Stimulated activated CD8-positive, alpha-beta memory T cell treated with anti-CD3 and anti-CD28 coated beads, Interleukin-4, amount 100 ng/mL, for 1 hour (primary cell): Measurements from ENCODE around the gene LUC7L.
A peak's percentile ranks its signal among the peaks of the same experiment; 100 is the strongest.
"Not testable (repeated sequence)": the region's sequence is repeated elsewhere in the genome, so short reads cannot be mapped to it uniquely, and the experiment has no call there.

ENCODE experiments used
- DNase-seq, 2 donors: peaks; one replicate each; pipeline ENCODE4 v3.0.0-alpha.2; 2020; ENCODE audit warnings: low read depth in 2 of 2, low spot score in 1 of 2

The LUC7L gene

DNA sequence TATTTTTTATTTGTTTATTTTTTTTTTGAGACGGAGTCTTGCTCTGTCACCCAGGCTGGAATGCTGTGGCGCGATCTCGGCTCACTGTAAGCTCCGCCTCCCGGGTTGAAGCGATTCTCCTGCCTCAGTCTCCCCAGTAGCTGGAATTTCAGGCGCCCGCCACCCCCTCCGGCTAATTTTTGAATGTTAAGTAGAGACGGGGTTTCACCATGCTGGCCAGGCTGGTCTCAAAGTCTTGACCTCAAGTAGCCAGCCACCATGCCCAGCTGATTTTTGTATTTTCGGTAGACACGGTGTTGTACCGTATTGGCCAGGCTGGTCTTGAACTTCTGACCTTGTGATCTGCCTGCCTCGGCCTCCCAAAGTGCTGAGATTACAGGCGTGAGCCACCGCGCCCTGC is 1.1 kb upstream of the LUC7L start:
- not testable (repeated sequence) for DNase-seq

DNA sequence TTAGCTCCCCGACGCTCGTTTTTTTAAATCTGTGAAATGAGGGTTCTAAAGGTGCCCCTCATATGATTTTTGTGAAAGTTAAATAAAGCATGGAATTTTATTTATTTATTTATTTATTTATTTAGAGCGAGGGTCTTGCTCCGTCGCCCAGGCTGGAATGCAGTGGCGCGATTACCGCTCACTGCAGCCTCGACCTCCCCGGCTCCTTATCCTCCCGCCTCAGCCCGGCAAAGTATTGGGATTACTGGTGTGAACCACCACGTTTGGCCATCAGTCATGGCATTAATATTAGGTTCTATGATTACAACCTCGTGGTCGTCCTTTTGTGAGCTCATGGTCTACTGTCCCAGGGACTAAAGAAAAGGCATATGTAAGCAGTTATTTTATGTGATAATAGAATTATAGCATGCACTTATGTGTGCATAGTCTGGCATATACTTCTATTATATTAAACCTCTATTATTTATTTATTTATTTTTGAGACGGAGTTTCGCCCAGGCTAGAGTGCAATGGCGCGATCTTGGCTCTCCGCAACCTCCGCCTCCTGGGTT is 557 bp upstream of the LUC7L start:
- no peak for DNase-seq

DNA sequence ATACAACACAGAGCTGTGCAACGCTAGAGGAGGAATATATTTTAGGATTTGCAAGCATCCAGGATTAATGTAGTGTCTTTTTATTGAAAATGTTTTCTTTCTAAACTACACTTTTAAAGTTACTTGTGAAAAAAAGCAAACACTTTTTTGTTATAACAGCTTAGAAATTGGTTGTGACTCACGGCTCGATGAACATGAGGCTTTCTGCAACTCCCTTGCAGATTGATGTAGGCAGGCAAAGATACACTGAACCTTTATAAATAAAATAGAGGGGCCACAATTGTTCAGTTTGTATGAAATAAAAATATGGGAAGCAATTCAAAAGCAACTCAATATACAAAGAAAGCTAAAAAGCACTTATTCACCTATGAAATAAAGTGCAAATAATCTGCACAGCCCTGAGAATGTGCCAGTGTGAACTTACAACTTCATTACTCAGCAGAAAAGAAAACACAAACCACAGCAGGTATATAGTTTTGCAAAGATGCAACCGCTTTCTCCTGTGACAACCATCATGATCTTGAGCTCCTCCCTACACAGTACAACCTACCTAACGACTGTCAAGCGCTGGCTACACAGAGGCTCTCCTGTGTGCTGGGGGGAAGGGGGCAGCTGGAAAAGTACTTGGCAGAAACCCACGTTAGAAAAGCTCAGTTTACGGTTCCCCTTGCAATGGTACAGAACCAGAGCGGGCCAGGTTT is 948 bp downstream of the LUC7L start:
- no peak for DNase-seq

DNA sequence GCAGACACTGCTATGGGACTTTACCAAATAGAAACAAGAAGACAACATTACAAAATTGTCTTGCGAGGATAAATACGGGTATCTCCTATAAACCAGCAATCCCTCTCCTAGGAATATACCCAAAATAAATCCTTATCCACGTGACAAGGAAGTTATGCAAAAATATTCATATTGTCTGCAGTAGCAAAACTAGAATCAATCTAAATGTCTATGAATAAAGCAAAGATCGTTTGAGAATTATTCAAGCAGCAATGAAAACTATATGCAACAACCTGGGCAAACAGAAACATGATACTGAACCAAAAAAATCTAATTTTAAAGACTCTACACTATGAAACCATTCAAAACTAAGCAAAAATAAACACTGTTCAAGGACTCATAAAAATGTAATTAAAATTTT is 9.2 kb downstream of the LUC7L start:
- DNase-seq, result no peak

DNA sequence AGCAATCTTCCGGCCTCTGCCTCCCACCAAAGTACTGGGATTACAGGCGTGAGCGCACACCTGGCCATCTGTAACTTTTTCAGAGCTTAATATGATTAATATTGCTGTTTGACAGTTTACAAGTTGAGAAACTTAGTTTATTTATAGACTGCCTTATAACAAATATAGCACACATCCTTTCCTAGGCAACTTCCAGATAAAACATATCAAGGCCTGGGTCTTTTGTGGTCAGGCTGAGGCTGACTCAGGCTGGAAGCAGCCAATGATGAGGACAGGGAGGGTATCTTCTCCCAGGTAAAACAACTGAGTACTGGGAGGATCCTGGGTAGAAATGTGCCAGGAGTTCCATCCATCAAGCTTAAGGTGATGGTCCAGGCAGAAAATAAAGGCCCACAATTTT is 16.2 kb downstream of the LUC7L start:
- DNase-seq, result no peak

DNA sequence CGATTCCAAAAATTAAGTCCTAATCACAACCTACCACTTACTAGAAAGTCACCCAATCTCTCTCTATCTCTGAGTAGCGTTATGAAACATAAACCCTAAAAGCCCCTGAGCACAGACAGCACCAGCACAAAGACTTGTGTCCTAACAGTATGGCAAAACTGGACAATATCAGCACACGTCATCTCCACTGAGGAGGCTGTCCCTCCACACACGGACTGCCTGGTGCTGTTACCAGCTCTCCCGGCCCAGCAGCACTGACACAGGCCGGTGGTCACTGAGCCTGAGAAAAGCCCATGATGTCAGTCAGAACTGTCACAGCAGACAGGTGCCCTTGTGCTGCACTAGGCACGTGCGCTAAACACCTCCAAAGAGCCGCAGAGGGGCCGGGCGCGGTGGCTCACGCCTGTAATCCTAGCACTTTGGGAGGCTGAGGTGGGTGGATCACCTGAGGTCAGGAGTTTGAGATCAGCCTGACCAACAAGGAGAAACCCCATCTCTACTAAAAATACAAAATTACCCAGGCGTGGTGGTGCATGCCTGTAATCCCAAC is 17.5 kb downstream of the LUC7L start:
- DNase-seq, result not testable (repeated sequence)

DNA sequence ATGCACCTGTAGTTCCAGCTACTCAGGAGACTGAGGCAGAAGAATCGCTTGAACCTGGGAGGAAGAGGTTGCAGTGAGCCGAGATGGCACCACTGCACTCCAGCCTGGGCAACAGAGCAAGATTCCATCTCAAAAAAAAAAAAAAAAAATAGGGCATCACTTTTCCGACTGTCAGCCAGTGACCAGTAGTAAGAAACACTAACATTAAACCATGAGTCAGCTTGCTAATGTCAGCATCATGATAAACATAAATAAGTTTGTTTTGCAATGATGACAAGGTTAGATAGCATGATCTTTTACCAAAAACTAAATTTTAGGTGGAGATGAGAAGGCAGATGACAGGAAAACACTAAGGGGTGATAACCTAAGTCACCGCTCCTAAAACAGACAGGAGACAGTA is 19.9 kb downstream of the LUC7L start:
- DNase-seq, result not testable (repeated sequence)

DNA sequence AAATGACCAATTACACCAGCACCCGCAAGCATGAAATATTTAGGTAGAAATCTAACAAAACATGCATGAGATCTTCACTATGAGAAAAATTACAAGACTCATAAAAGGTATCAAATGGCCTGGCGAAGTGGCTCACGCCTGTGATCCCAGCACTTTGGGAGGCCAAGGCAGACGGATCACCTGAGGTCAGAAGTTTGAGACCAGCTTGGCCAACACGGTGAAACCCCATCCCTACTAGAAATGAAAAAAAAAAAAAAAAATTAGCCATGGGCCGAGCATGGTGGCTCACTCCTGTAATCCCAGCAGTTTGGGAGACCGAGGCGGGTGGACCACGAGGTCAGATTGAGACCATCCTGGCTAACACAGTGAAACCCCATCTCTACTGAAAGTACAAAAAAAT is 25.2 kb downstream of the LUC7L start:
- not testable (repeated sequence) for DNase-seq

DNA sequence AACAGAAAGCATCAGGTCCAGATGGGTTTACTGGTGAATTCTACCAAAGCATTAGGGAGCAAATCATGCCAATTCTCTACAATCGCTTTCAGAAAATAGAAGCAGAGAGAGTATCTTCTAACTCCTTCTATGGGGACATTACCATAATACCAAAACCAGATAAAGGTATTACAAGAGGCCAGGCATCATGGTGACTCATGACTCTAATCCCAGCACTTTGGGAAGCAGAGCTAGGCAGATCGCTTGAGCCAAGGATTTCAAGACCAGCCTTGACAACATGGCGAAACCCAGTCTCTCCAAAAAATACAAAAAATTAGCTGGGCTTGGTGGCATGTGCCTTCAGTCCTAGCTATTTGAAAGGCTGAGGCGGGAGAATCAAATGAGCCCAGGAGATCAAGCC is 26.0 kb downstream of the LUC7L start:
- DNase-seq, result no peak

DNA sequence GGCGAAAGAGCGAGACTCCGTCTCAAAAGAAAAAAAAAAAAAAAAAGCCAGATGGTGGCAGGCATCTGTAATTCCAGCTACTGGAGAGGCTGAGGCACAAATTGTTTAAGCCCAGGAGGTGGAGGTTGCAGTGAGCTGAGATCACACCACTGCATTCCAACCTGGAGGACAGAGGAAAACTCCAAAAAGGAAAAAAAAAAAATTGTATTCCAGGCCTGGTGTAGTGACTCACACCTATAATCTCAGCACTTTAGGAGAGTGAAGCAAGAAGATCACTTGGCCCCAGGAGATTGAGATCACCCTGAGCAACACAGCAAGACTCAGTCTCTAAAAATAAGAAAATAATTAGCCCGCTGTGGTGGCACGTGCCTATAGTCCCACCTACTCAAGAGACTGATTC is 28.9 kb downstream of the LUC7L start:
- DNase-seq, result no peak

DNA sequence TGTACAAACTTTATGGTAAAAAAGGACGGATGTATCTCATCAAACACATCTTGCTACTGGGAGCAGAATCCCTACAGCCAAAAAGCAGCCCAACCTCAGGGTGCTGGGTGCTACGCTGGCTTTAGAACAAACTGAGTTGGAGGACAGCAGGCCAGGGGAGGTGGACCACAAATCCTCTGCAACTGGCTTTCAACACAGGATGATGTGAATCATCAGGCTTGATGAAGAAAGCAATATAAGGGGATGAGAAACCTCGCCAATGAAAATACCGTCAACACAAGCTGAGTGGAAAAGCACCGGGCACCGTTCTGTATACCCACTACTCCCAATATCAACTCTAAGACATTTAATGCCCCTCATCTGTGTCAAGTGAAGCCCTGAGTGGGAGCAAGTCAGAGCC is 34.7 kb downstream of the LUC7L start:
- DNase-seq, result no peak

DNA sequence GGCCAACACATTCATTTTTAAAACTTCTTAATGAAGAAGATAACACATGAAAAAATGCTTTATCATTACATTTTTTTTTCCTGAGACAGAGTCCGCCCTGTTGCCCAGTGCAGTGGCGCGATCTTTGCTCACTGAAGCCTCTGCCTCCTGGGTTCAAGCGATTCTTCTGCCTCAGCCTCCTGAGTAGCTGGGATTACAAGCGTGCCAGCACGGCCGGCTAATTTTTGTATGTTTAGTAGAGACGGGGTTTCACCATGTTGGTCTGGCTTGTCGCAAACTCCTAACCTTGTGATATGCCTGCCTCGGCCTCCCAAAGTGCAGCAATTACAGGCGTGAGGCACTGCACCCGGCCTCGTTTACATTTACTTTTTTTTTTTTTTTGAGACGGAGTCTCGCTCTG is 35.8 kb downstream of the LUC7L start:
- DNase-seq, result no peak

DNA sequence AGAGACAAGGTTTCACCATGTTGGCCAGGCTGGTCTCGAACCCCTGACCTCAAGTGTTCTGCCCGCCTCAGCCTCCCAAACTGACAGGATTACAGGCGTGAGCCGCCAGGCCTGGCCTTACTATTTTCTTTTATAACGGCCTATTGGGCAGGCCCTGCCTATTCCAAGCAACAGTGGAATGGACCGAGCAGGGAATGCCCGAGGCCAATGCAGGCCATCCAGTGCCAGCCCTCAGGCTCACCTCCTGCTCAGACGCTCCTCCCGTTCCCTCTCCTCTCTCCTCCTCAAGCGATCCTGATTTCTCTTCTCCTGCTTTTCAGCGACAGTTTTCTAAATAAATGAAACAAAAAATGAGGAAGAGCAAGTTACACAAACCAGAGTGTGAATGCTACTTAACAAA is 36.6 kb downstream of the LUC7L start:
- DNase-seq, result no peak

DNA sequence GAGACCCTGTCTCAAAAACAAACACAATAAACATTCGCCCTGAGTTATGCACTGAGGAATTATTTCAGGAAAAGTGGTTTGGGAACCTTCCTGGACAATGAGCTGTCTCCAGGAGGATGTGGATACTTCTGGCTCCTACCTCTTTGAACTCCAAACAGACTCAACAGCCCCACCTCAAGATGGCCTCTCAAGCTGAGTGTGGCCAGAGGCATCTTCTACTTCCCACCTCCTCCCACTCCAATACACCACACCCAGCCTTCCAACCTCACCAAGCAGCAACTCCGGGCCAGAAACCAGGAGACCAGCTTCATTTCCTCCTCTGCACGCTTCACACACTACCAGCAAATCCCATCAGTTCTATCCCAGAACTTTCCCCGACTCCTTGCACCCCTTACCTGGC is 37.4 kb downstream of the LUC7L start:
- DNase-seq, result no peak

DNA sequence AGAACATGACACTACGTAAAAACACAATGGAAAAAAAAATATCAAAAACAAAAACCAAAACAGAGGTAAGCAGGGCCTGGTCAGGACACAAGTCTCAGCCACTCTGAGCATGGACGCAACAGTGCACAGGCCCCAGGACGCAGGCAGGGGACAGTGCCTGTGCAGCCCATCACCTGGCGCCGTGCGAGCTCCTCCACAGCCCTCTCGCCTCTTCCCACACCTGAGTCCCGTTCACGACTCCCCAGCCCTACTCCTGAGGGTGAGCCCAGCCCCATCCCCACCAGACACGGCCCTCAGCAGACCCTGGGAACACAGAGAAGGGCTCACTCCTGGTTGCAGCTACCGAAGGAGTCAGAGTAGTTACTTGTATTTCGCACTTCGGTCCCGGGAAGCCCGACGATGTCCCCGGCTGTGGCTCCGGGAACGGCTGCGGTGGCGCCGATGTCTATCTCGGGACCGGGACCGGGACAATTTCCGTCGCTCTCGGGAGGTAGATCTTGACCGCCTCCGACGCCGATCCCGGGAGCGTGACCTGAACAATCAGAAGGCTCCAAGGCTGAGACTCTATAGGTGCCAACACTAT is 39.6 kb downstream of the LUC7L start:
- no peak for DNase-seq

DNA sequence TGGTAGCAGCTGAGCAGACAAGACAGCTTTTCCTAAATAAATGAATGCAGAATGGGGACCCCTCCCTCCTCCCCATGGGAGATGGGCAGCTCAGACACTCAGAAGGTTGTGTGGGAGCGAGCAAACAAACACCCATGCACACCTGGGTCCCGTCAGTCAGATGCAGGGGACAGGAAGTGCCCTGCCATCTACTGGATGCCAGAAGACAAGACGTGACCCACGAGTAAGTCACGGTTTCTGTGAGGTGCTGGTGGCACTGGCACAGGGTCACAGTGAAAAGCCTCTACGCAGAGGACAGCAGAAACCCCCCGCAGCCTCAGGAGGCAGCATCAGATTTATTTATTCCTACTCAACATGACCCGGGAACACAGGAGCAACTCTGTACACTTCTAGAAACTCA is 40.6 kb downstream of the LUC7L start:
- DNase-seq, result no peak

DNA sequence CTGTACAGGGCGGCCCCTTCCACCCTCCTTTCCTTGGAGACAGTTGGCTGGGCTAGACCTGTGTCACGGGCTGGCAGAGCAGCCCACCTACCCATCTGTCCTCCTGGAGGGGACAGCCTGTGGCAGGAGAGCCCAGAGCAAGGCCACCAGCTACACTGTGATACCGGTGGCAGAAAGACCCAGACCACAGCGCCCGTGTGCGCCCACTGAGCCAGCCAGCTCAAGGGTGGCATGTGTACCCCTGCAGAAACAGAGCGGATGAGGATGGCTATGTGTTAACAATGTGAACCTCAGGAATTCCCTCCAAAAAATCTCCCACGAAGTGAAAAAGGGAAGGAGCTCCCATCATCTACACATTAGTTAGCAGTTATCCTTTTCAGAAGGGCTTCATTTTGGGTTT is 41.9 kb downstream of the LUC7L start:
- no peak for DNase-seq

DNA sequence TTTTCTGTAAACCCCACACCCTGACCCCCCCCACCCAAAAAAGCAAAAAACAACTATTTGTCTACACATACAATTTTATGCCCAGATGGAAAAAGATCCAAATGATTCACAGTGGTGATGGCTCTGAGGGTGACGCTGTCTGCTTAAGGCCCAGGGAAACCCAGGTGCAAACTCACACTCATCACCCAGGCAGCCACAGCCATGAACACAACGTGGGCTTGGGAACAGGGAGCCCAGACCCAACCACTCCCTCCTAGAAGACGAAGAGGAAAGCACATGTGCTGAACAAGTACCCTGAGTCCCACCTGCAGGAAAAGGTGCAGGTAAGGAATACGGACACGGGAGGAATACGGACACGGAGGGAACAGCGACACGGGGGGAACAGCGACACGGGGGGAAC is 43.6 kb downstream of the LUC7L start:
- no peak for DNase-seq

DNA sequence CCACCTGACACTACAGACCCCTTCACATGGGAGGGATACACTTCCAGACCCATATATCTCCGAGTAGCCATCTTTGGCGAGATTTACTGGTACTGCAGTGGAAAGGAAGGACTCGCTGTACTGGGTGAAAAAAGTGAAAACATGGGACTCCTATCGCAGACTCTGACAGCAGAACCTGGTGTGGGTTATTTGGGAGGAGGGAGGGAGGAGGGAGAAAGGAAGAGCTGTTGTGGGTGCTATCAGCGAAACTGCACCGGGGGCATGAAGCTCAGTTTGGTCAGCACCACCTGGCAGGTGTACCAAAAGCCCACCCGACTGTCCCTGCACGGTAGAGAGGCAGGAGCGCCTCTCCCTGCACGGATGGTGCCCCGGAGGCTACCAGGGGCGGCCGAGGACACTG is 44.0 kb downstream of the LUC7L start:
- DNase-seq, result no peak

DNA sequence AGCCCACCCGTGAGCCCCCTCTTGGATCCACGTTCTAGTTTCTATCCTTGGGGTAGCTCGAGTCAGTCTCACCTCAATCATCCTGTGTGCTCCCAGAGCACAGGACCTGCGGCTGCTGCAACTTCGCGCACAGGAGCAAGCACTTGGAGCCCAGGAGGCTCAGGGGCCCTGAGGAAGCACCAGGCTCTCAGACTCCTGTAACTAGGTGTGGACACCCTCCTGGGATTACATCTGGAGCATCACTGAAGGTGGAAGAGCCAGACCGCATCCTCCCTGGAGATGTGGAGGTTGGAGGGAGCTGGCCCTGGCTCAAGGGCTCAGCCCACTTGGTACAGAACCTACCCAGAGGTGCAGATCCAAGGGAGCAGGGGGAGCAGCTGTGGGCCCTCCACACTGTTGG is 46.2 kb downstream of the LUC7L start:
- DNase-seq, result no peak

DNA sequence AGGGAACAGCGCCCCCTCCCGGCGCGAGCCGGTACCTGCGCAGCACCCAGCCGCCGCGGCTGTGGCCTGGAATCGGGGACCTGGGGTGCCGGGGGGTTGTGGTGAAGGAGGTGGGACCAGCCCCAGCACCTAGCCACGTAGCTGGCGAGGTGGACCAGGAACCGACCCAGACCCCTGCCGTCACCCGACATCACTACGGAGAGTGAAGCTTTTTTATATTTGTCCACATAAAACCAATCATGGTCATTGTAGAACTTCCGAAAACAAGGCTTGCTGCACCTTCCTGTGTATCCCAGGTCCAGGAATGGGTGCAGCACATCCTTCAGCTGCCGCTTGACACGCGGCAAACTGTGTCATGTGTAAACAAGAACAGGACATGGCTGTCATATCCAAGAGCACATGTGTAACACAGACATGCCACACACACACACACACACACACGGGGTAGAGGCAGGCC is 47.7 kb downstream of the LUC7L start:
- peak in 1 of 2 donors; percentile 72 for DNase-seq
